C4-2B (cell line): ENCODE results near the gene MTFR2.

ENCODE experiments used
- H3K27ac ChIP-seq: fragments of 450-650 bp; 2 replicates; pipeline ENCODE4 v1.5.1; 2017
- CTCF ChIP-seq: fragments of 450-650 bp; conservative IDR thresholded peaks from 2 replicates; pipeline ENCODE4 v1.5.1; 2017; ENCODE audit warnings: mild to moderate bottlenecking
- ZFX ChIP-seq: fragments of 450-650 bp; IDR thresholded peaks from 2 replicates; pipeline ENCODE4 v1.6.1; 2017

MTFR2 gene

GRCh38 chr6:136249811-136250685 is at the start of gene MTFR2:
Gene MTFR2, minus strand, starts transcription at chr6:136250311. Its CDS starts 1,212 bp downstream, at chr6:136249099.
- TF ChIP-seq CTCF (no peak), ZFX (no peak)
- H3K27ac ChIP-seq = peak within 1 kb of the TSS; percentile 73

GRCh38 chr6:136294621-136295020 is 44.5 kb upstream of the MTFR2 start:
- no peak for TF ChIP-seq ZFX
- no peak for TF ChIP-seq CTCF

GRCh38 chr6:136290410-136291010 is 40.4 kb upstream of the MTFR2 start:
- TF ChIP-seq ZFX (no peak), CTCF (no peak)

More at GRCh38 chr6:136294621-136295020, 44.5 kb upstream of the MTFR2 start:
- no peak overlapping the region for H3K27ac ChIP-seq

GRCh38 chr6:136289579-136290409 is 39.7 kb upstream of the MTFR2 start, which contains the start of gene BCLAF1:
Gene BCLAF1, minus strand, starts transcription at chr6:136289846. Its CDS starts 9,980 bp downstream, at chr6:136279866.
- no peak for TF ChIP-seq CTCF
- peak; percentile 36; the same call in 1 of the 2 replicates for TF ChIP-seq ZFX
- H3K27ac ChIP-seq = peak within 1 kb of the TSS; percentile 97

More at GRCh38 chr6:136290410-136291010, 40.4 kb upstream of the MTFR2 start:
- peak overlapping the region; percentile 97 for H3K27ac ChIP-seq

GRCh38 chr6:136289327-136289578 is 39.1 kb upstream of the MTFR2 start:
- TF ChIP-seq ZFX (no peak), CTCF (no peak; the same call in 1 of the 2 replicates)
- H3K27ac ChIP-seq = peak overlapping the region; percentile 97

- H3K27ac ChIP-seq = peak overlapping the region; percentile 97
- TF ChIP-seq CTCF = no peak; the same call in 1 of the 2 replicates
- TF ChIP-seq ZFX = no peak
Observed at GRCh38 chr6:136288566-136289326, 38.6 kb upstream of the MTFR2 start.
